NCI-H146 (cell line): ENCODE measurements around the gene NUDT19.
"Not testable (repeated sequence)": the region's sequence is repeated elsewhere in the genome, so short reads cannot be mapped to it uniquely, and the experiment has no call there.

Source experiments
- DNase-seq: peaks from one replicate; lab custom pipeline; 2025; lab: John Stamatoyannopoulos, UW

NUDT19 gene

DNA sequence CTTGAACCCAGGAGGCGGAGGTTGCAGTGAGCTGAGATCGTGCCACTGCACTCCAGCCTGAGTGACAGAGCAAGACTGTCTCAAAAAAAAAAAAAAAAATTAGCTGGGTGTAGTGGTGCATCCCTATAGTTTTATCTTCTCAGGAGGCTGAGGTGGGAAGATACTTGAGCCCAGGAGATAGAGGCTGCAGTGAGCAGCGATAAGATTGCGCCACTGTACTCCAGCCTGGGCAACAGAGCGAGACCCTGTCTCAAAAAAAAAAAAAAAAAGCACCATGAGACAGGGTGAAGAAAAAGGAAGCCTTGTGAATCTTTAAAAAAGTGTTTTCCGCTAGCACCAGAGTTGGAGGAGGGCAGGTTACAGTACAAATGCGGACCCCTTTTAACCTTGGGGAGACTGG, 24.6 kb downstream of the NUDT19 start:
- DNase-seq = not testable (repeated sequence)

DNA sequence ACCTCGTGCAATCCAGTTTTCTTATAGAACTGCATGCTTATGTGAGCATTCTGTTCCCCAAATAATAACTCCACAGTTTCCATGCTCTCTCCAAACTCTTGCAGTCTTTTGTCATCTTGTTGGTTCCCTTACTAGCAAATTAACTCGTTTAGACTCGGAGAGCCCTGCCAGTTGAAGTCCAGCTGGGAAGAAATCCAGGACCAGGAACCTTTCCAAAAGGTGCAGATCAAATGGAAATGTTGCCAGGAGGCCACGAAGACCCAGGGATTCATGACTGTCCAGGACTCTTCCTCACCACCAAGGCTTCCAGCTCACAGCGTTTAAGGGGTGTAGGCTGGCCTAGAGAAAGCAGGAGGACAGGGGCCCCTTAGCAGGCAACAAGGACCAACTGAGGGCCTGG, 25.9 kb downstream of the NUDT19 start:
- no peak for DNase-seq

DNA sequence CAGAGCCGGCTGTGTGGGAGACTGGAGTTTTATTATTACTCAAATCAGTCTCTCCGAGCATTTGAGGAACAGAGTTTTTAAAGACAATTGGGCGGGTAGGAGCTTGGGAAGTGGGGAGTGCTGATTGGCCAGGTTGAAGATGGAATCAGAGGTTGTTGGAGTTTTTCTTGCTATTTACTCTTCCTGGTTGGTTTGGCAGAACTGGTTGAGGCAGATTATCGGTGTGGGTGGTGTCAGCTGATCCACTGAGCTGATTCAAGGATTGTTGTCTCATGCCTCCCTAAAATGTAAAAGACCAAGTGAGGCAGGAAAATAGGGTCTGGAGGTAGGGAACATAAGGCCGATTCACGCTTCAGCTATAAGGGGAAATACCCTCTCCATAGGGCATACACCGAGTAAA, 26.7 kb downstream of the NUDT19 start:
- DNase-seq = no peak

- DNase-seq = no peak
Observed at GRCh38 chr19:32719611-32720059, 28.0 kb downstream of the NUDT19 start, which contains the start of gene TDRD12. TSS of gene TDRD12 (plus strand) at chr19:32719767. CDS start at chr19:32720073, 306 bp downstream.

DNA sequence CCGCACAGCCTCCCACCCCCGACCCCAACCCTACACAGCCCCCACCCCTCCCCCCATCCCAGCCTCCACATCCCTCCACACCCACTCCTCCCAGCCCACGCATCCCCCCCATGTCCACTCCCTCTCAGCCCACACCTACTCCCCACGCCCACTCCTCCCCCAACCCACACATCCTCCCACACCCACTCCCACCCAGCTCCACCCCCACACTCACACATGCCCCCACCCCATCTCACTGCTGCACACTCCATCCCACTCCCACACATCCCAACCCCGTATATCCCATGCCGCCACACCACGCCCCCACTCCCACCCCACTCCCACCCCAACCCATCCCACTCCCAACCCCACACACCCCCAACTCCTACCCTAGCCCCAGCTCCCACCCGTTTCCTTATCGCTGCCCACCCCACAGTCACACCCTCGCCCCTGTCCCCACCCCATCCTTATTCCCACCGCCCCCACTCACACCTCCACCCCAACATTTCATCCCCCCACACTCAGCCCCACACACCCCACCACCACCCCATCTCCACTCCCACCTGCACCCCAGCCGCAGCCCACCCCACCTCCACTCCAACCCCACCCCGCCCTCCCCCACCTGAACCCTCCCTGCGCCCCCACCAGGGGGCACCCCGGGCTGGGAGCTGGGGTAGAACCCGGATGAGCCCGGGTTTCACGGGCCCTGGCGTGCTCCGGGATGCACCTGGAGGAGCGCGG, 28.8 kb downstream of the NUDT19 start:
- DNase-seq = no peak

DNA sequence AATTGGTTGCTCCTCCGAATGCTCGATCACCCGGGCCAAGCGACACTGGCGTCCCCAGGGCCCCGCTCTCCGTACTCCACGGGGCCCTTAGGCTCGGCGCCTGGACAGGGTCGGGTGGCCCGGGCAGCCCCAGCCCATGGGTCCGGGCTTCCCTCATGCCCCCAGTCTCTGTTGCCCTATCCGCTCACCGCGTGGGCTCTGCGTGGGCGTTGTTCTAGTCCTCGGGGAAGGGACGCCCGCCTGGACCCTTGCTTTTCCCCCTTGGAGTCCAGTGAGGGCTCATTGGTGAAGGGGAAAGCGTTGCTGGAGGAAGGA, 29.3 kb downstream of the NUDT19 start:
- DNase-seq = no peak

- DNase-seq = no peak
Observed at GRCh38 chr19:32735936-32736335, 44.3 kb downstream of the NUDT19 start.

DNA sequence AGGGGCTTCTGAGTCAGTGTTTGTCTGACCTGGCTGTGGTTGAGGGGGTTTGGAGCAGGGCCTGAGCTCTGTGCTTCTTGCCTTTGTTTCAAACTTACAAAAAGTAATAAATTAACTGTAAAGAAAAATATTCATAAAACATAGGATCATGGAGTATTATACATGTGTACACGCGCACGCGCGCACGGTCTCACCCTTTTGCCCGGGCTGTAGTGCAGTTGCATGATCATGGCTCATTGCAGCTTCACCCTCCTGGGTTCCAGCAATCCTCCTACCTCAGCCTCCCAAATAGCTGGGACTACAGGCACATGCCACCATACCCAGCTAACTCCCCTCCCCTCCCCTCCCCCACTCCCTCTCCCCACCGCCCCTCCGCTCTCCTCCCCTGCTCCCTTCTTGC, 51.4 kb downstream of the NUDT19 start:
- DNase-seq = no peak

GRCh38 chr19:32743447-32743846, 51.8 kb downstream of the NUDT19 start:
- DNase-seq = no peak

GRCh38 chr19:32744555-32745325, 53.1 kb downstream of the NUDT19 start:
- DNase-seq = no peak

DNA sequence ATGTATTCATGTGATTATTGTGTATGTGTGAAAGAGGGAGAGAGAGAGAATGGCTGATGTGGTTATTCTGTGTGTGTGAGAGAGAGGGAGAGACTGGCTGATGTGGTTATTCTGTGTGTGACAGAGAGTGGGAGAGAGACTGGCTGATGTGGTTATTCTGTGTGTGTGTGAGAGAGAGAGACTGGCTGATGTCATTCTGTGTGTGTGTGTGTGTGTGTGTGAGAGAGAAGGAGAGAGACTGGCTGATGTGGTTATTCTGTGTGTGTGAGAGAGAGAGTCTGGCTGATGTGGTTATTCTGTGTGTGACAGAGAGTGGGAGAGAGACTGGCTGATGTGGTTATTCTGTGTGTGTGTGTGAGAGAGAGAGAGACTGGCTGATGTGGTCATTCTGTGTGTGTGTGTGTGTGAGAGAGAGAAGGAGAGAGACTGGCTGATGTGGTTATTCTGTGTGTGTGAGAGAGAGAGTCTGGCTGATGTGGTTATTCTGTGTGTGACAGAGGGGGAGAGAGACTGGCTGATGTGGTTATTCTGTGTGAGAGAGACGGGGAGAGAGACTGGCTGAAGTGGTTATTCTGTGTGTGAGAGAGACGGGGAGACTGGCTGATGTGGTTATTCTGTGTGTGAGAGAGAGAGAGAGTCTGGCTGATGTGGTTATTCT, 54.1 kb downstream of the NUDT19 start:
- not testable (repeated sequence) for DNase-seq

DNA sequence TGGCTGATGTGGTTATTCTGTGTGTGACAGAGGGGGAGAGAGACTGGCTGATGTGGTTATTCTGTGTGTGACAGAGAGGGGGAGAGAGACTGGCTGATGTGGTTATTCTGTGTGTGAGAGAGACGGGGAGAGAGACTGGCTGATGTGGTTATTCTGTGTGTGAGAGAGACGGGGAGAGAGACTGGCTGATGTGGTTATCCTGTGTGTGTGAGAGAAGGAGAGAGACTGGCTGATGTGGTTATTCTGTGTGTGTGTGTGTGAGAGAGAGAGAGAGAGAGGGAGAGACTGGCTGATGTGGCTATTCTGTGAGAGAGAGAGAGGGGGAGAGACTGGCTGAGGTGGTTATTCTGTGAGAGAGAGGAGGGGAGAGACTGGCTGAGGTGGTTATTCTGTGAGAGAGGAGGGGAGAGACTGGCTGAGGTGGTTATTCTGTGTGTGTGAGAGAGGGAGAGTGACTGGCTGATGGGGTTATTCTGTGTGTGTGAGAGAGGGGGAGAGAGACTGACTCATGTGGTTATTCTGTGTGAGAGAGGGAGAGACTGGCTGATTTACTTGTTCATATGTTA, 55.1 kb downstream of the NUDT19 start:
- DNase-seq = not testable (repeated sequence)

DNA sequence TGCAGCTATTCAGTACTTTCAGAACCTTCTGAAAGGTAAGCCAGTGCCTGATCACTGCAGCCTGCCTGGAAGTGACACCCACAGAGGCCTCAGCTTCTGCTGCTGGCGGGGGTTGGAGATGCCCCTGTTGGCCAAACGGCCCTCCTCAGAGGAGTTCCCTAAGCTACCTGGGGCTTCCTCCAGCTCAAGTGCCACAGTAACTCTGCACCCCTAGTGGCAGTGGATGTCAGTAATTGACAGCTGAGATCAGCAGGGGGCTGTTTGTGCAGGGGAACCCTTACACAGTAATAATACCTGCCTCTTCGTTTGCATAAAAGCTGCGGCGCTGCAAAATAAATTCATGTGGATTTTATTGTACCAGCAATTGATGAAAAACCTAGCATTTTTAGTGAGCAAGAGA, 56.9 kb downstream of the NUDT19 start:
- DNase-seq = peak; percentile 28

GRCh38 chr19:32748948-32749347, 57.3 kb downstream of the NUDT19 start:
- no peak for DNase-seq

DNA sequence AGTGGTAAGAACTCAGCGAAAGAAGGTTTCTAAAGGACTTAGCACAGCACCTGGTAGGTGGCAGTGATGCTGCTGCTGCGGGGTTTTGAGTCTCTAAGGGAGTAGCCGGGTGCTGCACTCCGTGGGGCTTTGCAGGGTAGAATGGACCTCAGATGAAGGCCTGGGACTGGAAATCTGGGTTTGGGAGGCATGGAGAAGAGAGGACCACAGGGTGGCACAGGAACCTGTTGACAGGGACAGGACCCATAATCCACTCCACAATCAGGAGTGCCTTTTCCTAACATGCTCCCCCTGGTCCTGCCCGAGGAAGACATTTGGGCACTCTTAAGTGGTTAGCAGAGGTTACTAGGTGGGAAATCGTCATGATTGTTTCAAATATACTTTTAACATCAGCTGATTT, 57.7 kb downstream of the NUDT19 start:
- no peak for DNase-seq

- peak; percentile 12 for DNase-seq
Observed at GRCh38 chr19:32750441-32751055, 58.9 kb downstream of the NUDT19 start.

- no peak for DNase-seq
Observed at GRCh38 chr19:32751066-32751465, 59.4 kb downstream of the NUDT19 start.

DNA sequence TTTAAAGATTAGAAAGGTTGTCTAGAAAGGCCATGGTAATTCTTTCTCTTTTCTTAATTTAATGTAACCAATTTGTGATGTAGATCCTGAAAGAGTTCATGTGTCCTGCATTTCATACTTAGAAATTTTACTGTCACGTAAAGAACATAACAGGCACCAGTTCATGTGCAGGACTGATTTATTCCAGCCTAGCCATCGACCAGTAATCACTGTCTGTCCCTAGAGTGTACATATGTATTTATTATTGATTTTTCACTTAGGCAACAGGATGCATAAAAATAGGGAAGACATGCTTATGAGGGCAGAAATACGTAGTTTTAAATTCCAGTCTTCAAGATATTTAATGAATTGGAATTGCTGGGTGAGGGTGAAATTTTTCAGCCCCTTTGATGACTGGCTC, 65.6 kb downstream of the NUDT19 start:
- DNase-seq = no peak
